ENCODE data around the gene LRRC4.

DNA sequence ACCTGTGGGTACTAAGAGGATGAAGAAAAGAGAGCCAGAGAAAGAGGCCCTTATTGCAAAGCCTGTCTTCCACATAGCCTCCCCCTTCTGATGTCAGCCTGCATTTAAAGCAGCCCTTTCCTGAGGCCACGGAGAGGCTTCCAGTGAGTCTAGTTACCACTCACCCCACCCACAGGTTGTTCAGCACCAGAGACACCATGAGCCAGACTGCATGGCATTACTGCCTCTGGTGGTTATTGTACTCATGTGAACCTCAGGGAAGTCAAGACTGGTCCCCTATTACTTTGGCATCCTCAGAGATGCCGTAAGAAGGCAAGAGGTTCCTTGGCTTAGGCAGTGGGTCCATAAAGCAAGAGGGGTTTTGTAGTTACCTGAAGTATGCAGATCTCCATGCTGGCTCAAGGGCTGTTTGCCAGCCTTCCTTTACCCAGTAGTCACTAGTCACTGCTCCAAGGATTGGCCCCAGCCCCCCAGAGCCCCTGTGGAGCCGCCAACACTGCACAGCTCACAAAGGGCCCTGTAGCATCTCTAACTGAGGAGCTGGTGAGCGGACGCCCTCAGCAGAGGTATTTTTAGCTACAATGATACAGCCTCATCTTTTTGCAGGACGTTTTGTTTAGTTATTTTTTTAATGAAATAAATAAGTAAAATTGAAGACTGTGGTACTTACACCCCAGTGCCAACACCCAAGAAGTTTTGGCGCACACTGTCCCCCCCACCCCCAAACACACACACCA lies 20.7 kb downstream of the LRRC4 start:
- TF ChIP-seq POLR2AphosphoS5 (IDR thresholded peaks at IDR 0.05; ENCODE audit: borderline replicate concordance, low read depth, low read length) (no peak), EZH2 (IDR thresholded peaks at IDR 0.05) (no peak)

All from SK-N-MC (cell line).